ENCODE results near the gene ATG4C.
A peak's percentile ranks its signal among the peaks of the same experiment; 100 is the strongest.

ATG4C gene

GRCh38 chr1:62908168-62908695 is 124.3 kb downstream of the ATG4C start:
- DNase-seq = no peak

DNA sequence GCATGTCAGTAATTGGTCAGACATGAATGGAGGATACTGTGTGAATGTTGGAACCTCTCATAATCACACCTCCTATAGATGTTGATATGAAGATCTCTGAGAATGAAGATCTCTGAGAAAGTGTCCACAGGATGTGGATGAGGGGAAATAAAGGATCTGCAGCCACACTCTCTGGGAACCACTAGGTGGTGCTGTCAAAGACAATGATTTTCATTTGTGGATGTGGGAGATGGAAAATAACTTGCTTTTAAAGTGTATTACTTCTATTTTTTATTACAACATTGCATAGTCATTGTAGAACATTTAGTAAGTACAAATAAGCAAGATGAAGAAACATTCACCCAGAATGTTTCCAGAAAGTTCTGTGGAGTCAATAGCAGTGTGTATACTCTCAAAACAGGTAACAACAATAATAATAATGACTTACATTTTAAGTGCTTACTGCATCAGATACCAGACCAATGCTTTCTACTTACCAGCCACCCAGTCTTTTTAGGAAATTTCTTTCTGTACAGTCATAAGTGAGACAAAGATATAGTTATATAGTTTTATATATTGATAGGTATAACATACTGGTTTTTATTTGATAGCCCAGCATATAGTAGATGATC is 128.2 kb downstream of the ATG4C start:
- peak; percentile 8 for DNase-seq

All from HCEC 1CT (cell line).